SK-N-MC (cell line): ENCODE results near the gene TRIM75.

ENCODE experiments used
- DNase-seq: peaks from one replicate; pipeline ENCODE4 v3.0.0-alpha.2; 2011; ENCODE audit warnings: low read depth, low spot score
- H3K27ac ChIP-seq: fragments of 200-600 bp; sonication (generic); 2 replicates; pipeline ENCODE4 v1.5.1; 2016; ENCODE audit warnings: mixed run types
- H3K36me3 ChIP-seq: fragments of 200-600 bp; sonication (generic); 2 replicates; pipeline ENCODE4 v1.6.1; 2017; ENCODE audit warnings: antibody characterized with exemption, low read length, mixed read lengths; ENCODE audit not compliant: insufficient read depth
- H3K4me3 ChIP-seq: fragments of 200-600 bp; sonication (generic); 2 replicates; pipeline ENCODE4 v1.5.1; 2016
- H3K9ac ChIP-seq: fragments of 200-600 bp; sonication (generic); 2 replicates; pipeline ENCODE4 v1.8.0; 2017; ENCODE audit warnings: mixed run types, mixed read lengths; ENCODE audit not compliant: insufficient read length
- H3K9me3 ChIP-seq: fragments of 200-600 bp; sonication (generic); 2 replicates; pipeline ENCODE4 v1.6.1; 2017; ENCODE audit warnings: low read depth, mild to moderate bottlenecking, antibody characterized with exemption, low read length, moderate library complexity, mixed read lengths
- EZH2 ChIP-seq: fragments of 200-600 bp; sonication (generic); IDR thresholded peaks from one replicate; pipeline ENCODE4 v1.6.1; 2017; ENCODE audit warnings: antibody characterized with exemption
- FOXP2 ChIP-seq: optimal IDR thresholded peaks from 2 replicates; pipeline ENCODE3; 2011; ENCODE audit warnings: mild to moderate bottlenecking, moderate library complexity; ENCODE audit not compliant: insufficient read depth; ENCODE audit errors: extremely low read length, control extremely low read depth
- POLR2AphosphoS5 ChIP-seq: IDR thresholded peaks from 2 replicates; pipeline ENCODE4 v1.6.1; 2012; ENCODE audit warnings: mild to moderate bottlenecking, low read depth, low read length, borderline replicate concordance

Gene TRIM75

DNA sequence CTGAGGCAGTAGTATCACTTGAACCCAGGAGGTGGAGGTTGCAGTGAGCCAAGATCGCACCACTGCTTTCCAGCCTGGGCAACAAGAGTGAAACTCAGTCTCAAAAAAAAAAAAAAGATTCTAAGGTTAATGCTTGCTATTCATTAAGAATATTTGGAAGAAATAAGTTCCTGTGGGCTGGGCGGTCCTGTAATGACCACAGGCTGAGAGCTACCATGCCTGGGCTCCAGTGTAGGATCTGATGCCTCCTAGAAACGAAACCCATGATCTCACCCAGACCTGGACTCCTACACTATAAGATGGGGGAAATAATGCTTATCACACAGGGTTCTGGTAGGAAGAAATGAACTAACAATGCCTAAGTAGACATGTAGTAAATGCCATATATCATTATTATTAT, 41.2 kb downstream of the TRIM75 start:
- DNase-seq, result no peak
- Histone ChIP-seq H3K27ac (peak overlapping the region; percentile 7; the same call in 1 of the 2 replicates), H3K36me3 (peaks cover 7% of the 10 kb centered on the region; the same call in 1 of the 2 replicates), H3K4me3 (no peak overlapping the region), H3K9ac (no peak overlapping the region), H3K9me3 (no peaks in the 10 kb centered on the region)
- TF ChIP-seq FOXP2 (no peak), POLR2AphosphoS5 (no peak), EZH2 (no peak)

- H3K27ac ChIP-seq, result peak overlapping the region; percentile 7; the same call in 1 of the 2 replicates
- peaks cover 7% of the 10 kb centered on the region; the same call in 1 of the 2 replicates for H3K36me3 ChIP-seq
- no peak overlapping the region for H3K4me3 ChIP-seq
- TF ChIP-seq POLR2AphosphoS5 (no peak), FOXP2 (no peak), EZH2 (no peak)
- no peaks in the 10 kb centered on the region for H3K9me3 ChIP-seq
- no peak for DNase-seq
- H3K9ac ChIP-seq, result no peak overlapping the region
Measured at GRCh38 chr4:165095291-165095690, 41.6 kb downstream of the TRIM75 start.

DNA sequence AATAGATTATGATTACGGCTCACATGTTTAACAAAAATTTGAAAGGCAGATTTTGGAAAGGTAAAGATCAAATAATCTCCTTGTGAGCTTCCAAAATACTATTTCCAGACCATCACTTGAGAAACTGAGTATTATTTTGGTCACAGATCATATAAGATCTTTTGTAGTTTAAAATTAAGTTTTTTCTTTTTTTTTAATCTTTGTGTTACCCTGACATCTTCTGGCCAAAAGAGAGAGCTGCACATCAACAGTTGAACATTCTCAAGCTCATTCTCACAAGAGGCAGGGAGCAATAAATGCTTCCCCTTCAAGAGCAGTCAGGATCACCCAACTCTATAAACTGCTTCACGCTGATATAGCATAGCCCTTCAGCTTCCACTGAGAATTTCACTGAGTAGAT, 43.1 kb downstream of the TRIM75 start:
- Histone ChIP-seq H3K4me3 (no peak overlapping the region), H3K9ac (no peak overlapping the region), H3K27ac (0 out of 2 replicates have a peak overlapping the region, but pooled peaks have one; percentile 26), H3K36me3 (peaks cover 11% of the 10 kb centered on the region; the same call in 1 of the 2 replicates), H3K9me3 (no peaks in the 10 kb centered on the region)
- TF ChIP-seq EZH2 (no peak), FOXP2 (no peak), POLR2AphosphoS5 (no peak)
- no peak for DNase-seq

GRCh38 chr4:165101641-165102040, 48.0 kb downstream of the TRIM75 start:
- no peak overlapping the region for H3K9ac ChIP-seq
- DNase-seq, result no peak
- TF ChIP-seq FOXP2, result no peak
- H3K4me3 ChIP-seq, result no peak overlapping the region
- no peaks in the 10 kb centered on the region for H3K9me3 ChIP-seq
- peaks cover 11% of the 10 kb centered on the region; the same call in 1 of the 2 replicates for H3K36me3 ChIP-seq
- no peak overlapping the region for H3K27ac ChIP-seq

DNA sequence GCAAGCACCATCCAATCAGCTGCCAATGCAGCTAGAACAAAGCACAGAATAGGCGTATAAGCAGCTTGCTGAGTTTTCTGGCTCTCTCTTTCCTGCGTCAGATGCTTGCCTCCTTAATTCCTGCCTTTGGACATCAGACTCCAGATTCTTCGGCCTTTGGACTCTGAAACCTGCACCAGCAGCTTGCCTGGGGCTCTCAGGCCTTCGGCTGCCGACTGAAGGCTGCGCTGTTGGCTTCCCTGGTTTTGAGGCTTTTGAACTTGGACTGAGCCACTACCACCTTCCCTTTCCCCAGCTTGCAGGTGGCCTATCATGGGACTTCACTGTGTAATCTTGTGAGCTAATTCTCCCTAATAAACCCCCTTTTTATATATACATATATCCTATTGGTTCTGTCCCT, 52.9 kb downstream of the TRIM75 start:
- Histone ChIP-seq H3K27ac (no peak overlapping the region), H3K4me3 (no peak overlapping the region), H3K9me3 (no peaks in the 10 kb centered on the region), H3K36me3 (no peaks in the 10 kb centered on the region), H3K9ac (no peak overlapping the region)
- no peak for TF ChIP-seq FOXP2
- TF ChIP-seq POLR2AphosphoS5, result no peak
- TF ChIP-seq EZH2, result no peak
- no peak for DNase-seq
